ENCODE measurements around the gene METTL9. TPM values are rescaled to one million over a fixed set of nuclear protein-coding genes. Genes with fewer than 3 reads are reported as not detected.

METTL9 gene
- total RNA-seq, 1 donor from 2014 or later = 113 TPM

Small RNA genes within 50 kb of the gene (small RNA-seq; reads per million reads assigned to genes)
- not detected for gene RF00478 (ENCODE audit: low replicate concordance)
- not detected for gene RNU6-1005P (ENCODE audit: low replicate concordance)
- gene RNU6-196P (ENCODE audit: low replicate concordance) = not detected

Other genes with a start within 250 kb of the METTL9 start
- gene IGSF6, start 53.0 kb downstream of the METTL9 start, total RNA-seq = 4.9 TPM
- gene OTOA, start 64.4 kb downstream of the METTL9 start, total RNA-seq = 0.10 TPM

Data from skin of body (tissue), 2 donors.